Sigmoid colon (tissue), 7 donors: Measurements from ENCODE around the gene GLIS1. TPM values are rescaled to one million over a fixed set of nuclear protein-coding genes. Genes with fewer than 3 reads are reported as not detected.
A peak's percentile ranks its signal among the peaks of the same experiment; 100 is the strongest.

Source experiments
- DNase-seq: peaks from one replicate; pipeline ENCODE4 v3.0.0-alpha.2; 2019
- H3K27ac ChIP-seq, 4 donors: fragments of 200-600 bp; sonication (generic); one replicate each; pipeline ENCODE4 v1.5.1; 2016 to 2019; ENCODE audit warnings: mild to moderate bottlenecking in 1 of 4
- H3K27me3 ChIP-seq, 3 donors: fragments of 200-600 bp; sonication (generic); one replicate each; pipeline ENCODE4 v1.5.1; 2019; ENCODE audit warnings: mild to moderate bottlenecking in 1 of 3
- H3K36me3 ChIP-seq, 4 donors: fragments of 200-600 bp; sonication (generic); one replicate each; pipeline ENCODE4 v1.5.1; 2016 to 2019
- H3K4me1 ChIP-seq, 4 donors: fragments of 200-600 bp; sonication (generic); one replicate each; pipeline ENCODE4 v1.5.1; 2017 to 2019
- H3K4me3 ChIP-seq, 4 donors: fragments of 200-600 bp; sonication (generic); one replicate each; pipeline ENCODE4 v1.5.1; 2017 to 2019; ENCODE audit warnings: mild to moderate bottlenecking in 2 of 4, moderate library complexity in 1 of 4
- H3K9me3 ChIP-seq, 4 donors: fragments of 200-600 bp in 3 of 4; sonication (generic) in 3 of 4; one replicate each; pipeline versions ENCODE4 v1.5.1 to v1.6.1; 2013 to 2019
- CTCF ChIP-seq, 4 experiments: fragments of 450-650 bp in 3 of 4; fragments of 200-600 bp in 1 of 4; IDR thresholded peaks; one replicate each; pipeline ENCODE4 v1.5.1; 2016 to 2019; ENCODE audit warnings: antibody characterized with exemption in 4 of 4, mild to moderate bottlenecking in 3 of 4, moderate library complexity in 2 of 4
- EP300 ChIP-seq, 4 donors: sonication (generic); formaldehyde crosslinking; IDR thresholded peaks; one replicate each; pipeline ENCODE4 v1.6.1; 2017; ENCODE audit warnings: antibody characterized with exemption in 4 of 4
- POLR2A ChIP-seq, 2 donors: fragments of 450-650 bp; IDR thresholded peaks; one replicate each; pipeline ENCODE4 v1.6.1; 2016; ENCODE audit warnings: antibody characterized with exemption in 2 of 2, mild to moderate bottlenecking in 2 of 2, moderate library complexity in 2 of 2
- POLR2AphosphoS5 ChIP-seq, 4 donors: sonication (generic); formaldehyde crosslinking; IDR thresholded peaks; one replicate each; pipeline ENCODE4 v1.6.1; 2017; ENCODE audit warnings: antibody characterized with exemption in 4 of 4
- WGBS, 2 donors: extraction: QIAGEN DNeasy Blood & Tissue Kit; methylation state at CpG; one replicate each; pipeline ENCODE4 v1.1.7; 2013; 5-methylcytosine and 5-hydroxymethylcytosine counted together
- intact Hi-C: fragments of 100-400 bp; cut with DNase I; formaldehyde crosslinking; loops from one replicate; pipeline ENCODE4 v1.15.1; 2023
- polyA plus RNA-seq, 3 donors: library from polyadenylated mRNA; stranded (reverse); fragments of 200-250 nt; gene quantifications; one replicate each; pipeline ENCODE4 v1.2.3, GENCODE V29; 2013
- total RNA-seq, 4 donors: library from RNA; depleted of rRNA; stranded (reverse); fragments of >200 nt; gene quantifications; one replicate each; pipeline ENCODE4 v1.1.0, GENCODE V29; 2016
- donor health status: healthy with polysubstance abuse.
- donor health status: Bipolar disorder and iron deficiency.
- donor health status: healthy.

GLIS1 gene
- total and polyA plus RNA-seq, 7 donors: 0.16 to 0.83 (median 0.32) TPM; not detected in 4

- H3K27me3 ChIP-seq: peaks cover 9 to 42% (median 22%) of the 10 kb centered on the region in 3 donors
- no peaks in the 10 kb centered on the region for H3K9me3 ChIP-seq
- H3K4me1 ChIP-seq: peaks cover 0 to 26% (median 23%) of the 10 kb centered on the region in 4 donors
- no peak overlapping the region for H3K4me3 ChIP-seq
- no peaks in the 10 kb centered on the region for H3K36me3 ChIP-seq
- no peak for TF ChIP-seq EP300 (IDR thresholded peaks at IDR 0.05)
- TF ChIP-seq CTCF (IDR thresholded peaks at IDR 0.05): no peak
- TF ChIP-seq POLR2AphosphoS5 (IDR thresholded peaks at IDR 0.05): no peak
- TF ChIP-seq POLR2A (IDR thresholded peaks at IDR 0.05): no peak
- no peak overlapping the region for H3K27ac ChIP-seq
- DNase-seq: no peak
- 74 to 86% methylated on average over 5 of the region's 5 CpGs for WGBS, 2 donors
- intact Hi-C loops: no loop called here
Observed at GRCh38 chr1:53735261-53735660, 3.7 kb downstream of the GLIS1 start.

GRCh38 chr1:53734650-53735211 lies 4.2 kb downstream of the GLIS1 start:
- intact Hi-C loops: no loop called here
- no peak overlapping the region for H3K27ac ChIP-seq

GRCh38 chr1:53733975-53734649 lies 4.9 kb downstream of the GLIS1 start:
- intact Hi-C loops: no loop called here
- no peak overlapping the region for H3K27ac ChIP-seq
- H3K27me3 ChIP-seq: peaks cover 9 to 31% (median 15%) of the 10 kb centered on the region in 3 donors
- H3K4me3 ChIP-seq: no peak overlapping the region
- WGBS, 2 donors: 67 to 81% methylated on average over 10 of the region's 10 CpGs
- no peaks in the 10 kb centered on the region for H3K9me3 ChIP-seq
- DNase-seq: no peak
- TF ChIP-seq POLR2AphosphoS5 (IDR thresholded peaks at IDR 0.05) (no peak), CTCF (IDR thresholded peaks at IDR 0.05) (no peak), EP300 (IDR thresholded peaks at IDR 0.05) (no peak), POLR2A (IDR thresholded peaks at IDR 0.05) (no peak)
- H3K4me1 ChIP-seq: peaks cover 0 to 18% (median 15%) of the 10 kb centered on the region in 4 donors
- no peaks in the 10 kb centered on the region for H3K36me3 ChIP-seq

More at GRCh38 chr1:53734650-53735211, 4.2 kb downstream of the GLIS1 start:
- Histone ChIP-seq H3K4me3 (no peak overlapping the region), H3K9me3 (no peaks in the 10 kb centered on the region), H3K27me3 (peaks cover 9 to 37% (median 17%) of the 10 kb centered on the region in 3 donors), H3K36me3 (no peaks in the 10 kb centered on the region), H3K4me1 (peaks cover 0 to 24% (median 21%) of the 10 kb centered on the region in 4 donors)
- WGBS, 2 donors: 44 to 69% methylated on average over 10 of the region's 10 CpGs
- TF ChIP-seq POLR2A (IDR thresholded peaks at IDR 0.05) (no peak), POLR2AphosphoS5 (IDR thresholded peaks at IDR 0.05) (peak in 1 of 4 donors; percentile 21)
- no peak for DNase-seq

GRCh38 chr1:53733447-53733931 lies 5.5 kb downstream of the GLIS1 start:
- Histone ChIP-seq H3K4me1 (peaks cover 0 to 14% (median 10%) of the 10 kb centered on the region in 4 donors), H3K4me3 (no peak overlapping the region), H3K36me3 (no peaks in the 10 kb centered on the region), H3K27ac (no peak overlapping the region), H3K9me3 (no peaks in the 10 kb centered on the region), H3K27me3 (peaks cover 5 to 26% (median 10%) of the 10 kb centered on the region in 3 donors)
- WGBS, 2 donors: 86 to 88% methylated on average over 12 of the region's 12 CpGs
- no peak for DNase-seq
- intact Hi-C loops: no loop called here
- TF ChIP-seq POLR2A (IDR thresholded peaks at IDR 0.05) (no peak), POLR2AphosphoS5 (IDR thresholded peaks at IDR 0.05) (no peak), CTCF (IDR thresholded peaks at IDR 0.05) (no peak), EP300 (IDR thresholded peaks at IDR 0.05) (no peak)

GRCh38 chr1:53732912-53733317 lies 6.0 kb downstream of the GLIS1 start:
- H3K9me3 ChIP-seq: no peaks in the 10 kb centered on the region
- DNase-seq: no peak
- intact Hi-C loops: no loop called here
- H3K4me1 ChIP-seq: peaks cover 0 to 8% (median 5%) of the 10 kb centered on the region in 4 donors
- no peak overlapping the region for H3K27ac ChIP-seq
- H3K36me3 ChIP-seq: no peaks in the 10 kb centered on the region
- WGBS, 2 donors: 53 to 57% methylated on average over 6 of the region's 6 CpGs
- peaks cover 3 to 20% (median 5%) of the 10 kb centered on the region in 3 donors for H3K27me3 ChIP-seq
- no peak for TF ChIP-seq POLR2A (IDR thresholded peaks at IDR 0.05)
- TF ChIP-seq POLR2AphosphoS5 (IDR thresholded peaks at IDR 0.05): no peak
- no peak for TF ChIP-seq CTCF (IDR thresholded peaks at IDR 0.05)
- no peak overlapping the region for H3K4me3 ChIP-seq
